ENCODE data around the gene ZNF496.
A peak's percentile ranks its signal among the peaks of the same experiment; 100 is the strongest.
"Not testable (repeated sequence)": the region's sequence is repeated elsewhere in the genome, so short reads cannot be mapped to it uniquely, and the experiment has no call there.

The ZNF496 gene

GRCh38 chr1:247331525-247332214 lies at the start of gene ZNF496:
ZNF496 (minus strand) TSS chr1:247331867; CDS start chr1:247329578, 2,289 bp downstream.
- peak; percentile 72 for DNase-seq (ENCODE audit: low read depth)

DNA sequence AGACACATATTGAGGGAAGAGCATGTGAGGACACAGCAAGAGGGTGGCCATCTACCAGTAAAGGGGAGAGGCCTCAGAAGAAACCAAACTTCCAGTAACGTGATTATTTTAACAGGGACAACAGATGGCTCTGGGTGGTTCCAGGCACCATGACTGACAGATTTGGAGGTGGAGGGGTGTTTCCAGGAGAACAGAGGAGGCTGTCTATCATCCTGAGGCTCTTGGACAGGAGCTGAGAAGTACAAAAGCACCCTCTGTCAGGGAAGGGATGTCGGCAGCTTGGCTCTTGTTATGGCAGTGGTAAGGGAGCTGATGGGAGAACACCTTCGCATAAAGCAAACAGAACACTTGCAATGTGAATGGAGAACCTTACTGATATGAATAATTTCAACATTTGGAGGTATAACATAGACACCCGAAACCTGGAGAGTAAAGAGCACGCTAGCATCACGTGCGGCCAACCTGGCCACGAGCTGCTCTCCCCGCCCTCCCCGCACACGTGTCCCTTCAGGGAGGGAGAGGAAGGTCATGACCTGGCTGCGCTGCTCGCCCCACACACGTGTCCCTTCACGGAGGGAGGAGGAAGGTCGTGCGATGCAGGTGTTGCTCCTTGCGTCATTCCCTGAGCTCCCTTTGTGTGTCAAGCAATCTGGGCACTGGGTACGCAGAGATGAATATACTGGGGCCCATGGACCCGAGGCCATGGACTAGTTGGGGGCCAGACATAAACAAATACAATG lies 46.8 kb upstream of the ZNF496 start:
- no peak for DNase-seq (ENCODE audit: low read depth)

DNA sequence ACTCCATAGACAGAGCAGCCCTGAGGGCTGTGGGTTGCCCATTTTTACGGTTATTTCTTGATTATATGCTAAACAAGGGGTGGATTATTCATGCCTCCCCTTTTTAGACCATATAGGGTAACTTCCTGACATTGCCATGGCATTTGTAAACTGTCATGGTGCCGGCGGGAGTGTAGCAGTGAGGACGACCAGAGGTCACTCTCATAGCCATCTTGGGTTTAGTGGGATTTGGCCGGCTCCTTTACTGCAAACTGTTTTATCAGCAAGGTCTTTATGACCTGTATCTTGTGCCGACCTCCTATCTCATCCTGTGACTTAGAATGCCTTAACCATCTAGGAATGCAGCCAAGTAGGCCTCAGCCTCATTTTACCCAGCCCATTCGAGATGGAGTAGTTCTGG lies 46.0 kb upstream of the ZNF496 start:
- DNase-seq (ENCODE audit: low read depth): not testable (repeated sequence)

DNA sequence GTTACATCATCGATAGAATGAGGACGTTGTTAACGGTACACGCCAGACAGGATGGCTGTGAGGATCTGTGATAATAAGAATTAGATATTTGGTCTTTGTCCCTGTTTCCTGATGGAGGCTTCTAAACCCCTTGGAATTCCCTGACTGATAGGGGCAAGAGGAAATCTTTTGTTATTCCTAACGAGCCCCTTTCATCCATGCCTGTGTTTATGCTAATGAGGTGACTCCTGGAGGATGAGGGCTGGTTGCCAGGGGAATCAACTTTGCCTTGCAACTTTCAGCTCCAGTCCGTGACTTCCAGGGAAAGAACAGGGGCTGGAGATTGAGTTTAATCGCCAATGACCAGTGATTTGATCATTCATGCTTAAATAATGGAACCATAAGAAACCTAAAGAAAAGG lies 45.0 kb upstream of the ZNF496 start:
- no peak for DNase-seq (ENCODE audit: low read depth)

- no peak for DNase-seq (ENCODE audit: low read depth)
Observed at GRCh38 chr1:247375747-247376146, 44.1 kb upstream of the ZNF496 start.

- not testable (repeated sequence) for DNase-seq (ENCODE audit: low read depth)
Observed at GRCh38 chr1:247374651-247375334, 43.1 kb upstream of the ZNF496 start.

DNA sequence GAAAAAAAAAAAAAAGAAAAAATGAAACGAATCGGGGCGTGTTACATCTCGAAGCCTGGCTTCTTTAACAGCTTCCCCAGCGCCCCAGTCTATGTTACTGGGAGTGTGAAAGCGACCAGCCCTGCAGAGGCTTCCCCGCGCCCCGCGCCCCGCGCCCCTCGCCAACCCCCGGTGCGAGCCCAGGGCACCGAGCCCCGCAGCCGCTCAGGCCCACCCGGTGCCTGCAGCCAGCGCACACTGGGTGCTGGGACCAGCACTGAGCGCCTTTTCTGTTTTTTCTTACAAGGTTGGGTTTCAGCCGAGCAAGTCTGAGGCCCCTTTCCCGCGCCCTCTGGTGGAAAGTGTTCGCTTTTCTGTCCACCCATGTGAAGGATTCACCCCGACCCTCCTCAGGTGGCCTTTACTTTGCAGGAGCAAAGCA lies 42.1 kb upstream of the ZNF496 start:
- DNase-seq (ENCODE audit: low read depth): no peak

DNA sequence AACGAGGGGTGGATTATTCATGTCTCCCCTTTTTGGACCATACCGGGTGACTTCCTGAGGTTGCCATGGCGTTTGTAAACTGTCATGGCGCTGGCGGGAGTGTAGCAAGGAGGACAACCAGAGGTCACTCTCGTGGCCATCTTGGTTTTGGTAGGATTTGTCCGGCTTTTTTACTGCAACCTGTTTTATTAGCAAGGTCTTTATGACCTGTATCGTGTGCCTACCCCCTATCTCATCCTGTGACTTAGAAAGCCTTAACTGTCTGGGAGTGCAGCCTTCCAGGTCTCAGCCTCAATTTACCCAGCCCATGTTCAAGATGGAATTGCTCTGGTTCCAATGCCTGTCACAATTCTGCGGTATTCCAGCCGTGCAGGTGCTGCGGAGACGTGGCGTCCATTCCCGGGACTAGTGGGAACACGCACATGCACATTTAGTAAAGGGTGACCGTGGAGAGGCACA lies 40.2 kb upstream of the ZNF496 start:
- no peak for DNase-seq (ENCODE audit: low read depth)

- DNase-seq (ENCODE audit: low read depth): no peak
Observed at GRCh38 chr1:247370786-247371732, 39.4 kb upstream of the ZNF496 start.

- no peak for DNase-seq (ENCODE audit: low read depth)
Observed at GRCh38 chr1:247368490-247369145, 37.0 kb upstream of the ZNF496 start.

DNA sequence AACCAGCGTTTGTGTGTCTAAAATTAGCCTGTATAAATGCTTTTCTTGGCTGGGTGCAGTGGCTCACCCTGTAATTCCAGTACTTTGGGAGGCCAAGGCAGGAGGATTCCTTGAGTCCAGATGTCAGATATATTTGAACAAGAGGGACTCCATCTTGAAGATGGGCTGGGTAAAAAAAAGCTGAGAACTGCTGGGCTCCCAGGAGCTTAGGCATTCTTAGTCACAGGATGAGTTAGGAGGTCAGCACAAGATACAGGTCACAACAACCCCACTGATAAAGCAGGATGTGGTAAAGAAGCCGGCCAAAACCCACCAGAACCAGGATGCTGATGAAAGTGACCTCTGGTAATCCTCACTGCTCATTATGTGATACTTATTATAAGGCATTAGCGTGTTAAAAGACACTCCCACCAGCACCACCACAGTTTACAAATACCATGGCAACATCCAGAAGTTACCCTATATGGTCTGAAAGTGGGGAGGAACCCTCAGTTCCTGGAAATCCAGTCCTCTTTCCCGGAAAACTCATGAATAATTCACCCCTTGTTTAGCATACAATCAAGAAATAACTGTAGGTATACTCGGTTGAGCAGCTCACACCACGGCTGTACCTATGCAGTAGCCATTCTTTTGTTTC lies 36.2 kb upstream of the ZNF496 start:
- peak; percentile 67 for DNase-seq (ENCODE audit: low read depth)

DNA sequence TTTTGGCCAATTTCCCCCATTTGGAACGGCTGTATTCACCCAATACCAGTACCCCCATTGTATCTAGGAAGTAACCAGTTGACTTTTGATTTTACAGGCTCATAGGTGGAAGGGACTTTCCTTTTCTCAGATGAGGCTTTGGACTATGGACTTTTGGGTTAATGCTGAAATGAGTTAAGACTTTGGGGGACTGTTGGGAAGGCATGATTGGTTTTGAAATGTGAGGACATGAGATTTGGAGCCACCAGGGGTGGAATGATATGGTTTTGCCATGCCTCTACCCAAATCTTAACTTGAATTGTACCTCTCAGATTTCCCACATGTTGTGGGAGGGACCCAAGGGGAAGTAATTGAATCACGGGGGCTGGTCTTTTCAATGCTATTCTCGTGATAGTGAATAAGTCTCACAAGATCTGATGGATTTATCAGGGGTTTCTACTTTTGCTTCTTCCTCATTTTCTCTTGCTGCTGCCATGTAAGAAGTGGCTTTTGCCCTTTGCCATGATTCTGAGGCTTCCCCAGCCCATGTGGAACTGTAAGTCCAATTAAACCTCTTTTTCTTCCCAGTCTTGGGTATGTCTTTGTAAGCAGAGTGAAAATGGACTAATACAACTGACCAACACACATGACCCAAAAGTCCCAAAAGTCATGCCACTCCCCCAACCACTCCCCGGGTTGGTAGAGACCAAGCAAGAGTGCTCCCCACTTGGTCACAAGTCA lies 35.4 kb upstream of the ZNF496 start:
- no peak for DNase-seq (ENCODE audit: low read depth)

GRCh38 chr1:247366345-247366744 lies 34.7 kb upstream of the ZNF496 start:
- not testable (repeated sequence) for DNase-seq (ENCODE audit: low read depth)

- no peak for DNase-seq (ENCODE audit: low read depth)
Observed at GRCh38 chr1:247365023-247365422, 33.4 kb upstream of the ZNF496 start.

DNA sequence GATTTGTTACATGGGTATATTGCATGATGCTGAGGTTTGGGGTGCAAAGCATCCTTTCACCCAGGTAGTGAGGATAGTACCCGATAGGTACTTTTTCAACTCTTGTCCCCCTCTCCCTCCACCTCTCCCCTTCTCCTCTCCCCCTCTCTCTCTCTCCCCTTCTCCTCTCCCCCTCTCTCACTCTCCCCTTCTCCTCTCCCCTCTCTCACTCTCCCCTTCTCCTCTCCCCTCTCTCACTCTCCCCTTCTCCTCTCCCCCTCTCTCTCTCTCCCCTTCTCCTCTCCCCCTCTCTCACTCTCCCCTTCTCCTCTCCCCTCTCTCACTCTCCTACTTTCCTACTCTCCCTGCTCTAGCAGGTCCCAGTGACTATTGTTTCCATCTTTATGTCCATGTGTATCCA lies 31.3 kb upstream of the ZNF496 start:
- DNase-seq (ENCODE audit: low read depth): not testable (repeated sequence)

DNA sequence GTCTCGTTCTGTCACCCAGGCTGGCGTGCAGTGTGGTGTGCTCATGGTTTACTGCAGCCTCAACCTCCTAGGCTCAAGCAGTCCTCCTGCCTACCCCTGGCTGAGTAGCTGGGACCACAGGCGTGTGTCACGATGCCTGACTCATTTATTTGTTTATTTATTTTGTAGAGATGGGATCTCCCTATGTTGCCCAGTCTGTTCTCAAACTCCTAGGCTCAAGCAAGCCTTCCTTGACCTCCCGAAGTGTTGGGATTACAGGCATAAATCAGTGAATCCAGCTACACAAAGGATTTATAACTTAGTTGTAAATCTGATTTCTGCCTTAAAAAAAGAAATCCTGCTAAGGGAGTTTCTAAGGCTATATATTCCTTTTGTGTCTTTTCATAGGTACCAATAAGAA lies 30.5 kb upstream of the ZNF496 start:
- DNase-seq (ENCODE audit: low read depth): no peak

GRCh38 chr1:247360991-247361731 lies 29.5 kb upstream of the ZNF496 start:
- no peak for DNase-seq (ENCODE audit: low read depth)

GRCh38 chr1:247360116-247360898 lies 28.6 kb upstream of the ZNF496 start:
- no peak for DNase-seq (ENCODE audit: low read depth)

Measured in CMK (cell line).